Erythroblast (primary cell): ENCODE measurements around the gene TRIP13.

ENCODE experiments used
- GATA1 ChIP-seq: IDR thresholded peaks from 2 replicates; pipeline ENCODE4 v1.6.1; 2011; ENCODE audit warnings: low read depth, mild to moderate bottlenecking, control low read depth, low read length, moderate library complexity
- POLR2A ChIP-seq: IDR thresholded peaks from 2 replicates; pipeline ENCODE4 v1.6.1; 2011; ENCODE audit warnings: mild to moderate bottlenecking, low read length

DNA sequence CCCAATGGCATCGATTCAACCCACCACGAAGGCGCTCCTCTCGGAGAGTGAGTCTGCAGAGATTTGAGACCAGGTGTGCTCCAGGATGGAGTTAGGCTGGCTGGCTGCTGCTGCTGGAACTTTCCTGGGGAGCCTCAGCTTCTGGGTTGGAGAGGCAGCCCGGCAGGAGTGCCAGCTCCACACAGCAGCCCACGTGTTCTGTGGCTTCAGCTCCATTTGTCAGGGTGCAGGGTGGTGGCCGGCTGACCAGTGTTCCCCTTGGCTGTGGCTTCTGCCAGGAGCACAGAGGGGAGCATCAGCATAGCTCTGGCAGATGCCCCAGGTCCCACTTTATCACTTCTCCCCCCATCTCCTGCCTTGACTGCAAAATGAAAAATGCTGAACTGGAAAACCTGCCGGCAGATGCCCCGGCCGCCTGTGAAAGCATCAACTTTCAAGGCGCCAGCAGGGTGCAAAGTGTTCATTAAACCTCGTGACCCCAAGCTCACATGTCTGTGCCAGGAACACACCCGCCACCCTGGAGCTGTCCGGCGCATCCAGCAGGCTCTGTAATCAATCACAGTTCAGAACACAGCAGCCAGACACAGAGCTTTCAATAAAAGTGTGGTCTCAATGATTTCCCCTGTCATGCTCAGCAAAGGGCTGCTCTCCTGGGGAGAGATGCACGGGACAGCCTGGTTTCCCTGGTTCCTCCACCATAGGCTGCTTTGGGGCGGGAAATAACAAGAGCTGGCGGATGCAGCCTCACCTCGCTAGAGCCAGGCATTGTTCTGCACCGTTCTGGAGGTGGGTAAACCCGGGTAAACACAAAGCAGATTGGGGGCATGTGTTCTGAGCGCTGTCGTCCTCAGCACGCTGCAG is 53.2 kb downstream of the TRIP13 start:
- no peak for TF ChIP-seq POLR2A
- TF ChIP-seq GATA1: no peak
